Measurements from ENCODE around the gene TMEM255A. TPM values are rescaled to one million over a fixed set of nuclear protein-coding genes. Genes with fewer than 3 reads are reported as not detected.
A peak's percentile ranks its signal among the peaks of the same experiment; 100 is the strongest.

The TMEM255A gene
- total RNA-seq, 3 donors from 2014 or later, result 0.80 to 5.6 (median 1.3) TPM

DNA sequence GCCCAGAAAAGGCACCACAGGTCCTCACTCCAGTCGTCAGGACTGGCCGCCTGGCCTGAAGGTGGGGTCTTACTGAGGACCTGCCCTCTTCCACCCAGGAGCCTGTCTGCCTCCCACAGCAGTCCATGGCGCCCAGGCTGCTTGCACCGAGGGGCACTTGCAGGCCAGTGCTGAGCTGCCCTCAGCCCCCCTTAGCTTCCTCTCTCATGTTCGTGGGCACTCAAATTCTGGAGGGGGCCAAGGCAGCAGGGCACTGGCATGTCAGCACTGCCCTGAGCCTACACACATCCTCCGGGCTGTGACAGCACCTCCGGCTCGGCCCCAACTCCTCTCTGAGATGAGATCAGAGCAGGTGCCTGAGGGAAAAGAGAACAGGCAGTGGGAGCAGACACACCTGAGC is 87.9 kb downstream of the TMEM255A start:
- no peaks in the 10 kb centered on the region for H3K4me1 ChIP-seq
- intact Hi-C loops (cut with DNase I; ENCODE audit: low total_unique reads), result no loop called here
- no peak overlapping the region for H3K4me3 ChIP-seq
- no peak overlapping the region for H3K27ac ChIP-seq
- H3K27me3 ChIP-seq, result peaks cover 0 to 4% of the 10 kb centered on the region in 2 donors
- TF ChIP-seq, protein P1, sequence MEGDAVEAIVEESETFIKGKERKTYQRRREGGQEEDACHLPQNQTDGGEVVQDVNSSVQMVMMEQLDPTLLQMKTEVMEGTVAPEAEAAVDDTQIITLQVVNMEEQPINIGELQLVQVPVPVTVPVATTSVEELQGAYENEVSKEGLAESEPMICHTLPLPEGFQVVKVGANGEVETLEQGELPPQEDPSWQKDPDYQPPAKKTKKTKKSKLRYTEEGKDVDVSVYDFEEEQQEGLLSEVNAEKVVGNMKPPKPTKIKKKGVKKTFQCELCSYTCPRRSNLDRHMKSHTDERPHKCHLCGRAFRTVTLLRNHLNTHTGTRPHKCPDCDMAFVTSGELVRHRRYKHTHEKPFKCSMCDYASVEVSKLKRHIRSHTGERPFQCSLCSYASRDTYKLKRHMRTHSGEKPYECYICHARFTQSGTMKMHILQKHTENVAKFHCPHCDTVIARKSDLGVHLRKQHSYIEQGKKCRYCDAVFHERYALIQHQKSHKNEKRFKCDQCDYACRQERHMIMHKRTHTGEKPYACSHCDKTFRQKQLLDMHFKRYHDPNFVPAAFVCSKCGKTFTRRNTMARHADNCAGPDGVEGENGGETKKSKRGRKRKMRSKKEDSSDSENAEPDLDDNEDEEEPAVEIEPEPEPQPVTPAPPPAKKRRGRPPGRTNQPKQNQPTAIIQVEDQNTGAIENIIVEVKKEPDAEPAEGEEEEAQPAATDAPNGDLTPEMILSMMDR (IDR thresholded peaks at IDR 0.05), result no peak
- TF ChIP-seq POLR2AphosphoS5 (IDR thresholded peaks at IDR 0.05) (no peak), POLR2A (IDR thresholded peaks at IDR 0.05) (no peak)
- no peaks in the 10 kb centered on the region for H3K36me3 ChIP-seq
- no peaks in the 10 kb centered on the region for H3K9me3 ChIP-seq
- DNase-seq (ENCODE audit: low spot score in 2 of 2), result no peak

DNA sequence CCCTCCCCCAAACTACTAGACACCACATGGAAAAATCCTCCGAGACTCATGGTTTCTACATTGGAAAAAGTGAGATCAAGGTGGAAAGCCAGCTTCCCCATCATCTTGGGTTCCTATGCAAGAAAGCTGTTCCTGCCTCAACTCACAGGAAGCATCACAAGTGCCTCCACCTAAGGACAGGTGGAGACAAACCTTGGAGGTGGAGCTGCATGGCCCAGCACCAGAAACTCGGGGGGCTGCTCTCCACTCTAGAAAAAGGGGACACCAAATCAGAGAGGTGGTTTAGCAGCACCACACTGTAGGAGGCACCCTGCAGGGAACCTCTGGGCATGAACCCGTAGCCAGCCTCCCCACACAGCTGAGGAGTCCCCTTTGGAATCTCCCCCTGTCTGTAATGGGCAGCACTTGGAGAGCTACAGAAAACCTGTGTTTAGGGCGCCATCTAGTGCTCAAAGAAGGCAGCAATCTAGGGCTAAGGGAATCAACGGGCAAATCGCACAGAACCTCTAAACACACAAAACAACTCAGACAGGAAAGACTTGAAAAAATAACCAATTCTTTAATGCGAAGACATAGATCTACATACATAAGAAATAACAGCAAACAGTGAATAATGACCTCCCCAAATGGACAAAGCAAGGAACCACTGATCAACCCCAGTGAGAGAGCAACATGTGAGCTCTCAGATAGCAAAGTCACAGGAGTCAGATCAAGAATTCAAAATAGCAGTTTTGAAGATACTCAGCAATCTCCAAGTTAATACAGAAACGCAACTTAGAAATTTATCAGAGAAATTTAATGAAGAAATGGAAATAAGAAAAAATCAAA is 97.6 kb downstream of the TMEM255A start:
- intact Hi-C loops (cut with DNase I; ENCODE audit: low total_unique reads), result no loop called here
- TF ChIP-seq, protein P1 (IDR thresholded peaks at IDR 0.05), result peak in 2 of 3 donors; percentile 35 to 59
- TF ChIP-seq POLR2AphosphoS5 (IDR thresholded peaks at IDR 0.05) (no peak), POLR2A (IDR thresholded peaks at IDR 0.05) (no peak)
- no peak for DNase-seq (ENCODE audit: low spot score in 2 of 2)

More for the DNA sequence above, 97.6 kb downstream of the TMEM255A start:
- Histone ChIP-seq H3K27ac (no peak overlapping the region), H3K9me3 (no peaks in the 10 kb centered on the region), H3K36me3 (no peaks in the 10 kb centered on the region), H3K4me1 (no peaks in the 10 kb centered on the region), H3K27me3 (no peaks in the 10 kb centered on the region), H3K4me3 (no peak overlapping the region)

Other genes starting within 250 kb of the TMEM255A start
- not detected for gene RHOXF2B, start 233.8 kb downstream of the TMEM255A start, total RNA-seq
- 1 to 10 TPM in 2 of 3 donors, not detected in 1; 1.3 to 1.9 TPM for gene RHOXF1, start 195.5 kb downstream of the TMEM255A start, total RNA-seq
- not detected for gene RHOXF2, start 152.8 kb downstream of the TMEM255A start, total RNA-seq
- 10 to 100 TPM; 12.6 to 49.8 (median 18.4) TPM for gene ZBTB33, start 60.6 kb downstream of the TMEM255A start, total RNA-seq
- not detected for gene ATP1B4, start 50.6 kb upstream of the TMEM255A start, total RNA-seq
- gene LAMP2, start 157.8 kb upstream of the TMEM255A start, total RNA-seq, result 100 to 1,000 TPM; 135 to 197 (median 135) TPM
- gene CUL4B, start 249.5 kb upstream of the TMEM255A start, total RNA-seq, result 10 to 100 TPM; 38.7 to 45.5 (median 45.1) TPM